Effector memory CD8-positive, alpha-beta T cell (primary cell): ENCODE measurements around the gene MYT1.

Experiments used
- ATAC-seq: fragments of 150-1000 bp; cut with Tn5 transposase; replicated peaks from 2 replicates; pipeline ENCODE4 v1.10.0; 2021; ENCODE audit warnings: mild to moderate bottlenecking, moderate library complexity
- DNase-seq, 3 experiments: peaks; one replicate each; pipeline ENCODE4 v3.0.0; 2021
- H3K27ac Mint-ChIP-seq, 2 donors: one replicate each; pipeline ENCODE4 v1.8.0; 2022; ENCODE audit warnings: mild to moderate bottlenecking in 2 of 2, mixed read lengths in 2 of 2, moderate library complexity in 2 of 2
- H3K27me3 Mint-ChIP-seq, 2 donors: one replicate each; pipeline ENCODE4 v1.8.0; 2022; ENCODE audit warnings: mixed read lengths in 2 of 2
- H3K36me3 Mint-ChIP-seq: one replicate; pipeline ENCODE4 v1.8.0; 2022; ENCODE audit warnings: mild to moderate bottlenecking, moderate library complexity, mixed read lengths; ENCODE audit not compliant: insufficient read depth
- H3K4me1 Mint-ChIP-seq, 2 donors: one replicate each; pipeline ENCODE4 v1.8.0; 2022; ENCODE audit warnings: low read depth in 2 of 2, mixed read lengths in 2 of 2
- H3K4me3 Mint-ChIP-seq, 2 donors: one replicate each; pipeline ENCODE4 v1.8.0; 2022; ENCODE audit warnings: mild to moderate bottlenecking in 2 of 2, mixed read lengths in 2 of 2, moderate library complexity in 2 of 2
- H3K9me3 Mint-ChIP-seq, 2 donors: one replicate each; pipeline ENCODE4 v1.8.0; 2022; ENCODE audit warnings: mixed read lengths in 2 of 2

The MYT1 gene

GRCh38 chr20:64153861-64154589 lies 10.2 kb upstream of the MYT1 start:
- Mint-ChIP-seq H3K27me3 (peaks cover 3 to 23% of the 10 kb centered on the region in 2 donors), H3K9me3 (no peaks in the 10 kb centered on the region), H3K27ac (no peak overlapping the region), H3K4me3 (no peak overlapping the region), H3K4me1 (peaks cover 1 to 2% of the 10 kb centered on the region in 2 donors), H3K36me3 (no peaks in the 10 kb centered on the region)
- ATAC-seq (no peak), DNase-seq (no peak)

DNA sequence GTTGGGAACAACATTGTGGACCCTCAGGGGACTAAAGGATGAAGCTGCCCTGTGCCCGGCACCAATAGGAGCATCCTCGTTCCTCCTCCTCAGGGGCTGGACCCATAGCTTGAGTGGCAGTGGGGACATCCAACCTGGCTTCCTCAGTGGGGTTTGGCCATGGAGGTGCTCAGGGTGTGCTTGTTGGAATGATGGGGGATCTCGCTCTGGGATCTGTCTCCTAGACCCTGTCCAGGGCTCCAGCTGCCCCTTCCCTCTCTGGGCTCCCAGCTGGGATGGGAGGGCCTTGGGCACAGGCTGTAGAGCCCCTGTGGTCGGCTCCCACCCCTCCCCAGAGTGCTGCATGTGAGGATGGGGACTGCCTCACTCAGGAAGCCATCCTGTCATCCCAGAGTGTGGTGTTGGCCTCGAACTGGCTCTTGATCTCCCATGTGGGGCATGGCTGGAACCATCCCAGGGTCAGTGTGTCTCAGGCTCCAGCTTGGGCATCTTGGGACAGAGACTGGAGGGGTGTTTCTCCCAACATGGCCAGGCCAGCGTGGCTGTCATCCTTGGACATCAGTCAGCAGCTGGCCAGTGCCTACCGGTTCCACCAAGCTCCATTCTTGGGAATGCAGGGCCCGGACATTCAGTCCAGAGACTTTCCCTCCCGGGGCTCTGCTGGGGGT lies 9.5 kb upstream of the MYT1 start:
- DNase-seq, result no peak
- no peaks in the 10 kb centered on the region for H3K36me3 Mint-ChIP-seq
- H3K4me3 Mint-ChIP-seq, result no peak overlapping the region
- ATAC-seq, result no peak
- H3K27ac Mint-ChIP-seq, result no peak overlapping the region
- H3K4me1 Mint-ChIP-seq, result peaks cover 3 to 4% of the 10 kb centered on the region in 2 donors
- no peaks in the 10 kb centered on the region for H3K9me3 Mint-ChIP-seq
- peaks cover 8 to 30% of the 10 kb centered on the region in 2 donors for H3K27me3 Mint-ChIP-seq

GRCh38 chr20:64155258-64156135 lies 8.8 kb upstream of the MYT1 start:
- H3K27me3 Mint-ChIP-seq, result peaks cover 8 to 38% of the 10 kb centered on the region in 2 donors
- no peaks in the 10 kb centered on the region for H3K9me3 Mint-ChIP-seq
- peaks cover 3 to 4% of the 10 kb centered on the region in 2 donors for H3K4me1 Mint-ChIP-seq
- no peaks in the 10 kb centered on the region for H3K36me3 Mint-ChIP-seq
- ATAC-seq (no peak), DNase-seq (no peak)
- no peak overlapping the region for H3K4me3 Mint-ChIP-seq
- H3K27ac Mint-ChIP-seq, result no peak overlapping the region

- H3K9me3 Mint-ChIP-seq, result no peaks in the 10 kb centered on the region
- no peak overlapping the region for H3K4me3 Mint-ChIP-seq
- no peaks in the 10 kb centered on the region for H3K36me3 Mint-ChIP-seq
- peaks cover 3 to 4% of the 10 kb centered on the region in 2 donors for H3K4me1 Mint-ChIP-seq
- DNase-seq, result no peak
- no peak for ATAC-seq
- peaks cover 16 to 46% of the 10 kb centered on the region in 2 donors for H3K27me3 Mint-ChIP-seq
- no peak overlapping the region for H3K27ac Mint-ChIP-seq
Measured at GRCh38 chr20:64156136-64156885, 7.9 kb upstream of the MYT1 start.

- H3K9me3 Mint-ChIP-seq, result no peaks in the 10 kb centered on the region
- H3K4me3 Mint-ChIP-seq, result no peak overlapping the region
- no peak overlapping the region for H3K27ac Mint-ChIP-seq
- H3K4me1 Mint-ChIP-seq, result peaks cover 4 to 10% of the 10 kb centered on the region in 2 donors
- ATAC-seq (no peak), DNase-seq (no peak)
- peaks cover 25 to 55% of the 10 kb centered on the region in 2 donors for H3K27me3 Mint-ChIP-seq
- H3K36me3 Mint-ChIP-seq, result no peaks in the 10 kb centered on the region
Measured at GRCh38 chr20:64156886-64157875, 7.1 kb upstream of the MYT1 start.

DNA sequence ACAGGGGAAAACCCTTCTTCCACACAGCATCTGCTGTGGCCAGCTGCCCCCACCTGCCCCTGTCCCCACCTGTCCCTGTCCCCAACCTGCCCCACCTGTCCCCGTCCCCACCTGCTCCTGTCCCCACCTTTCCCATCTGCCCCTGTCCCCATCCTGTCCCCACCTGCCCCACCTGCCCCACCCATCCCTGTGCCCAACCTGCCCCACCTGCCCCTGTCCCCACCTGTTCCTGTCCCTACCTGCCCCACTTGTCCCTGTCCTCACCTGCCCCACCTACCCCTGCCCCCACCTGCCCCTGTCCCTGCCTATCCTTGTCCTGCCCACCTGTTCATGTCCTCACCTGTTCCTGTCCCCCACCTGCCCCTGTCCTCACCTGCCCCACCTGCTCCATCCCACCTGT lies 6.4 kb upstream of the MYT1 start:
- ATAC-seq (no peak), DNase-seq (no peak)
- Mint-ChIP-seq H3K27ac (no peak overlapping the region), H3K4me1 (peaks cover 4 to 10% of the 10 kb centered on the region in 2 donors), H3K9me3 (no peaks in the 10 kb centered on the region), H3K27me3 (peaks cover 32 to 62% of the 10 kb centered on the region in 2 donors), H3K4me3 (no peak overlapping the region), H3K36me3 (no peaks in the 10 kb centered on the region)

DNA sequence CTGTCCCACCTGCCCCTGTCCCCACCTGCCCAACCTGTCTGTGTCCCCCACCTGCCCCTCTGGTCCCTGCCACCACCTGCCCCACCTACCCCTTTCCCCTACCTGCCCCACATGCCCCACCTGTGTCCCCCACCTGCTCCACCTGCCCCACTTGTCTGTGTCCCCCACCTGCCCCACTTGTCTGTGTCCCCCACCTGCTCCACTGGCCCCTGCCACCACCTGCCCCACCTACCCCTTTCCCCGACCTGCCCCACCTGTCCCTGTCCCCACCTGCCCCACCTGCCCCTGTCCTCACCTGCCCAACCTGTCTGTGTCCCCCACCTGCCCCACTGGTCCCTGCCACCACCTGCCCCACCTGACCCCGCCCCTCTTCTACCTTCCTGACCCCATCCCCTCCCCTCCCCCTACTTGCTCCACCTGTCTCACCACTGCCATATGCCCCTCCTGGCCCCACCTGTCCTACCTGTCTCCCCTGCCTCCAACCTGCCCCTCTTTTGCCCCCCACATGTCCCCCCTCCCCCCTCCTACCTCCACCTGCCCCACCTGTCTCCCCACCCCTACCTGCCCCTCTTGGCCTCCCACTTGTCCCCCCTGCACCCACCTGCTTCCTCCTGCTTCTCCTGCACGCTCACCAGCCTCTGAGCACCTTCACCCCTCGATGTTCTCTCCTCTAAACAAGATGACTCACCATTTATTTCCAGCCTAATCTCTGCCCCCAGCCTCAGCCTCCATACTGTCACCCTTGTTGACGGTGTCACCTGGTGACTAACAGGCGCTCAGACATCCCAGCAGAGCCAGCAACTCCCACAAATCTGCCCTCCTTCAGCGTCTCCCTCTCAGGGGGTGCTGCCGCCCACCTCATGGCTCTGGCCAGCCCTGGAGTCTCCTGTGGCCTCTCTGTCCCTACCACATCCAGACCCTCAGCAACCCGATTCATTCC lies 5.6 kb upstream of the MYT1 start:
- no peak for DNase-seq
- H3K4me1 Mint-ChIP-seq, result peaks cover 4 to 10% of the 10 kb centered on the region in 2 donors
- no peak overlapping the region for H3K4me3 Mint-ChIP-seq
- no peaks in the 10 kb centered on the region for H3K36me3 Mint-ChIP-seq
- no peak for ATAC-seq
- no peaks in the 10 kb centered on the region for H3K9me3 Mint-ChIP-seq
- peaks cover 39 to 68% of the 10 kb centered on the region in 2 donors for H3K27me3 Mint-ChIP-seq
- H3K27ac Mint-ChIP-seq, result peak overlapping the region in 1 of 2 donors; percentile 46

GRCh38 chr20:64159286-64159680 lies 5.0 kb upstream of the MYT1 start:
- H3K4me3 Mint-ChIP-seq, result no peak overlapping the region
- H3K27ac Mint-ChIP-seq, result peak overlapping the region in 1 of 2 donors; percentile 46
- DNase-seq (no peak), ATAC-seq (no peak)
- H3K27me3 Mint-ChIP-seq, result peaks cover 46 to 70% of the 10 kb centered on the region in 2 donors
- H3K36me3 Mint-ChIP-seq, result no peaks in the 10 kb centered on the region
- peaks cover 4 to 10% of the 10 kb centered on the region in 2 donors for H3K4me1 Mint-ChIP-seq
- H3K9me3 Mint-ChIP-seq, result no peaks in the 10 kb centered on the region

- no peaks in the 10 kb centered on the region for H3K9me3 Mint-ChIP-seq
- peaks cover 50 to 74% of the 10 kb centered on the region in 2 donors for H3K27me3 Mint-ChIP-seq
- H3K36me3 Mint-ChIP-seq, result no peaks in the 10 kb centered on the region
- no peak for ATAC-seq
- no peak for DNase-seq
- H3K4me3 Mint-ChIP-seq, result no peak overlapping the region
- no peak overlapping the region for H3K27ac Mint-ChIP-seq
- peaks cover 4 to 10% of the 10 kb centered on the region in 2 donors for H3K4me1 Mint-ChIP-seq
Measured at GRCh38 chr20:64159711-64160110, 4.5 kb upstream of the MYT1 start.

DNA sequence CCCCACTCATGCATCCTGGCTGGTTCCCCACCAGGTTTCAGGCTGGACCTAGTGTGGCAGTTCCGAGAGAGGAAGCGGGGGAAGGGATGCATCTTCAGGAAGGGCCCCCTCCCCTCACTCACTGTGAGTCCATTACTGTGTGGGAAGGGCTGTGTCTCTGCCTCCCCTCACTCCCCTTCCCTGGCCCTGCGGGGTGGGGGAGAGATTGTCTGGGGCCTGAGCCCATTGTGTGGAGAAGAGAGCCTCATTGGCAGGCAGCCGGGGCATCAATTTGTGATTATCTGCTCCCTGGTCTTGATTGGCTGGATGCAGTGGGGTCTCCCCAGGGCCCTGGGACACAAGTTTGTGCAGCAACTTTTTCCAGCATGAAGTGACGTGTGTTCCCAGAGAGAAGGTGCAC lies 4.1 kb upstream of the MYT1 start:
- Mint-ChIP-seq H3K9me3 (no peaks in the 10 kb centered on the region), H3K27me3 (peaks cover 54 to 78% of the 10 kb centered on the region in 2 donors), H3K27ac (no peak overlapping the region), H3K4me3 (no peak overlapping the region), H3K4me1 (peaks cover 4 to 10% of the 10 kb centered on the region in 2 donors), H3K36me3 (no peaks in the 10 kb centered on the region)
- DNase-seq (no peak), ATAC-seq (no peak)

- Mint-ChIP-seq H3K9me3 (no peaks in the 10 kb centered on the region), H3K4me3 (no peak overlapping the region), H3K36me3 (no peaks in the 10 kb centered on the region), H3K4me1 (peaks cover 4 to 10% of the 10 kb centered on the region in 2 donors), H3K27me3 (peaks cover 61 to 78% of the 10 kb centered on the region in 2 donors), H3K27ac (no peak overlapping the region)
- ATAC-seq (no peak), DNase-seq (no peak)
Measured at GRCh38 chr20:64160526-64161355, 3.5 kb upstream of the MYT1 start.
